Stimulated activated CD4-positive, alpha-beta T cell treated with anti-CD3 and anti-CD28 coated beads, TNF-alpha, amount 100 ng/mL, for 4 hours (primary cell): Measurements from ENCODE around the gene NSL1.

ENCODE experiments used
- DNase-seq, 3 experiments: peaks; one replicate each; pipeline ENCODE4 v3.0.0-alpha.2; 2020; ENCODE audit warnings: low read depth in 3 of 3

The NSL1 gene

DNA sequence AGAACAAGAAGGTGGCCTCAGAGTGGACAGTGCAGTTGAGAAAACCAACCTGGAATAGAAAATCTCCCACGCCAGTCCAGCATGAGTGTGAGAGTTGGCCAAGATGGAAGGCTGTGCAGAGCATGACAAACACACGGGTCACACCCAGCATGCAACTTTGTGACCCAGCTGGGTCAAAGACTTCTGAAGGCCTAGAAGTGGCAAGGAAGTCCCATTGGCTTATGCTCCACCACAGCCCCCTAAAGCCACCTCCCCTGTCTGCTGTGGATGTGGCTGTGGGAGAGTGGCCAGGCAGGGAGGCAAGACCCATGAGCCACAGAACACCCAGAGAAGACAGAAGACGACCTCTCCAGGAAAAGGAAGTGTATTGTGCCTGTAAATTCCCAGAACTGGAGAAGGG, 105.5 kb downstream of the NSL1 start:
- no peak for DNase-seq

DNA sequence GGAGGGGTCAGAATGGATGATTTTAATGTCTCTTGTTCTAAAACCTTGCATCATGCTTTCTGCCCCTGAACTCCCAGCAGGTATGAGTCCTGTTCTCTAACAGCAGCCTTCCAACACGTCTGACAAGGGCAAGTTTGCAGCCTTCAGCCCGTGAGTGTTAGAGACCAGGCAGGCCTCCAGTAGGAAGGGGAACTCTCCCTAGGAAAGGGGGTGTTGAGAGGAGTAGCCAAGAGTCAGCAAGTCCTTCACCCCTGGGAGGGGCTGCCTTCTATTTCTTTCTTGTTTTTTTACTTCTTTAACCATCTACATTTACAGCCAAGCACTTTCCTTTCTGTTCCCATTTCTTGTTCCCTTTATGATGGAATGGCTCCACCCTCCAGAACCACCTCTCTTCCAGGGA, 106.1 kb downstream of the NSL1 start:
- DNase-seq = no peak

DNA sequence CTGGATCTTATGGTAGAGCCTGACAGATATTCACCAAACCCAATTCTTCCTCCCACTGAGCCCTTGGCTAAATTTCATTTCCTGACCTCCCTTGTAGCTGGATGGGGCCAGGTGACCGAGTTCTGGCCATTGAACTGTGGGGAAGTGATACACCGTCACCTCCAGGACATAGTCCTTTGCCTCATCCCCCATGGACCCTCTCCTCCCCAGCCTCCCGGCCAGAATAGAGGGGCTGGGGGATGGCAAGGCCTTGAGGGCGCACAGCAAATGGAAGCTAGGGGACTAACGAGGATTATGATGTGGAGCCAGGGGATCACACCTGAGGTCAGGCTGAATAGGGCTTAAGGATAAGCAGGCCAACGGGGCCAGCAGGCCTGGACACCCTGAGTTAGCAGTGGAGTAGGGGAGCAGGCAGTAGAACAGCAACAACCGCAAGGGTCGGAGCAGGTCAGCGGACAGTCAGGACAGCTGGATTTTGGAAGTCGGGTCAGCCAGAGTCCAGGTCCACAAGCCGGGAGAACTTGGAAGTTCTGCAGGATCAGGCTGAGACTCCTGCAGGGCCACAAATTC, 107.0 kb downstream of the NSL1 start:
- no peak for DNase-seq

DNA sequence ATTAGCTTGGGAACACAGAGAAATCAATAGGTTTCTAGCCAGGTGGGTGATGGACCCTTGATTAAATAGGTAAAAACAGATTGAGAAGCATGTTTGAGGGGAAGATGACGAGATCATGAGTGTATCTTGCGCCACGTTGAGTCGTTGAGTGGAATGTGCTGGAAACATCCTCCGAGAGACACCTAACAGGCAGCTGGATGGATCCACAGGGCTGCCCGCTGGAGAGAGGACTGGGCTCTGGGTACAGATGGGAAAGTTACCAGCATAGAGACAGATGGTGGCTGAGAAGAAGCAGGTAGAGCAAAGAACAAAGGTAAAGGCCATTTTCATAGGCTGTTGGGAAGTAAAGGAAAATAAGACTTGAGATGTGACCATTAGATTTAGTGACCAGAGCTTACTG, 107.5 kb downstream of the NSL1 start:
- no peak for DNase-seq

DNA sequence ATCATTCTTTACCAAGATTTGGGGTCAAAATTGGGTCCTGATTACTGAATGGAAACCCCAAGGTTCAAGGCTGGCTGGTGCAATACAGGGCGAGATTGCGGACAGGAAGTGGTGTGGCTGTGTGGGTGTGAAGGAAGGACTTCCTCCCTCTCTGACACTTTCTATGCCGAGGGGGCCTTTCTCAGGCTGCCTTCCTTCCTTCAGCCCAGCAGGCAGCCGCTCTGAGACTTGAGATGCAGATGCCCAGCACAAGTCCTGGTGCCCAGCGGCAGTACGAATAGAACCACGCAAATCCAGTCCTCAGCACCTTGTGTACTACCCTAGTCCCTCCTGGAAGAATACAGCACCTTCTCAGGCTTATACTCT, 108.2 kb downstream of the NSL1 start:
- DNase-seq = no peak

DNA sequence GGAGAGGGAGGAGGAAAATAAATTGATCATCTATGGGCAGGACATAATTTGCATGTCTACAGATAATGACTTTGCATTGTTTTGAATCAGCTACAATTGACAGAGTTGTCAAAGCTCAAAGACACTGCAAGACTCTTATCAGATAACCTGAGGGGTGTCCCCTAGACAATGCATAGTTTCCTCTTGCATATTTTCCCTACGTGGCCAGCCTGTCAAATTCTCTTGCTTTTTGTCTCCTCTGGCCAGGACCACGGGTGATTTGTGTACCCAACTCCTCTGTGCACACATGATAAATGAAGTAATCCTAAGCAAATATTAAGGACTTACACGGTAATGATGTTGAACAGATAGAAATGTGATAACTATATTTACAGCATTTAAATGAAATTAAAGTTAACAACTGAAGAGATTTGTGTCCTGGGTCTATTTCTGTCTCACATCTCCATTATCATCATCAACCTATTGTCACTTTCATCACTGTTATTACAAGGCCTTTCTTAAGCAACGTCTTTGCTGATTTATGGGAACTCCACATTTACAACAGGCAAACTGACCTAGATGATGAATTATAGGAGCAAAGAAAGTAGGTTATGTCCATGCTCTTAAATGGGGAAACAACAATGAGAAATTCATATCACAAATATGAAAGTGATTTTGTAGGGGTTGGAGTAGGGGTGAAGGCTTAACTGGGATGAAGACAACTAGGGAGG, 110.7 kb downstream of the NSL1 start:
- no peak for DNase-seq

DNA sequence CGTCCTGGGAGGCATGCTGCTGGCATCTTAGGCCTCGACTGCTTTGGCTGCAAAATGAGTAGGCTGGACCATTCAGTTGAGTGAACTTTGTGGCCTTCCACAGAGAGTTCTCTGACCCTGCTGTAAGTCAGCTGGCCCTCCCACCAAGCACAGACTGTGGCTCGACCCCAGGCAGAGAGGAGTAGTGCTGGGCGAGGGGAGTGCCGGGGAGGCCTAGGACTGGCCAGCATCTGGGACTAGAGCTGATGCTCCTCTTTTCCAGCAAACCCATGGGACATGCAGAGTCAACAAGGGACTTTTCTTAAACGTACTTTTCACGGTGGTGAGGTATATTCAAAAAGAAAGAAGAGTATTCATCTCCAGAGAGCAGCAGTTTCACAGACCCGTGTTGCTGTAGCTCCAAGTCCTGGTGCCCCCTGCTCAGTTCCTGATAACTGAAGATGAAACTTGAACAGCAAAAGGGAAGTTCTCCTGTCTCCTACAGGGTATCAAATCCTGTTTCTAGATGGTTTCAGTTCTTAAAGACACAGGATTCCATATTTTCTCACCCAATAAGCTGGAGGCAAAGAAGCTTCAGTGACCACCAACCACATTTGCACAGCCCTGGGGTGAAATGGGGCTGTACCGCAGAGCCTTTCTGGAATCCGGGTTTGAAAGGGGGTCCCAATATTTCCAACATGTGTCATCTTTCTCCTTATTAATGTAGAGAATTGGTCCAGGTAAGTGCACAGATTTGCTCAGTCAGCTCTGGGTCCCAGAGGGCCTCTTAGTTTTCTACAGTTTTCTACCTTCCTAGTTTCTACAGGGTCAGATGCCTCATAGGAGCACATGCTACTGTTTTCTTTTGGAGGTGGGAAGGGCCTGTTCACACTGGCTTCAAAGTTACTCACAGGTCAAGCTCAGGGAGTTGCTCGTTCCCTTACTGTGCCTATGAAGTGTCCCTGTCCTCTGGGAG, 112.8 kb downstream of the NSL1 start:
- no peak for DNase-seq

DNA sequence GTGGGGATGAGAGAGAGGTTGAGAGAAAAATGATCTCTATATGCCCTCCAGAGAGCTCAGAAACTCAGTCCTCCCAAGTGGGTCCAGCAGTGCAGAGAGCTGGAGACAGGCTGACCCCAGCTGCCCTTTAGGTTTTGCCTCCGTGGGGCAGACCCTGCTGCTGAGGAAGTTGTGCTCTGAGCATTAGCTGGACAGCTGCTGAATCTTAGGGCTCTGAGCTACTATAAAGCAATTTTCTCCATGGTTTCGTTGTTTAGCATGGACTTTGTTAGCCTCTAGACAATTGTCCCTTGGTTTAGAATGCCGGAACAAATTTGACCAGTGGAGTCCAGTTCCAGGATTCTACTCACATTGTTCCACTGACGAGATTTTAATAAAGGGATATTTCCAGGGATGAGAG, 114.0 kb downstream of the NSL1 start:
- DNase-seq = no peak

DNA sequence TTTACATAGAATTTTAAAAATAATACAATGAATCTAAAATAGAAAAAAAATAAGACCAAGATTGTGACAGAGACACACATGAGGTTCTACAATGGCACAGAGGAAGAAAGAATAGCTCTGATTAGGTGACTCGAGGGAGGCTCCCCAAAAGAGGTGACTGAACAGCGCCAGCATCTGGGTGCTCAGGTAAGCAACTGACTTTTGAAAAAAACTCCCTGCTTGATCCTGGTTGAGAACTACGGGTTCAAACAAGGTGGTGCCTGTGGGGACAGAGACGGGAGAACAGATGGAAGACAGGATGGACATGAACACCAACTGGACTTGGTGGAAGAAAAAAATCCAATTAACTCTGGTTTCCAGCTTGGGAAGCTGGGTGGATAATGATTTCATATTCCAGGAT, 114.4 kb downstream of the NSL1 start:
- no peak for DNase-seq
